ENCODE results near the gene TRAF7.

The TRAF7 gene

GRCh38 chr16:2190002-2190658 lies 34.5 kb downstream of the TRAF7 start:
- TF ChIP-seq CTCF (IDR thresholded peaks at IDR 0.05): no peak

- no peak for TF ChIP-seq CTCF (IDR thresholded peaks at IDR 0.05)
Observed at GRCh38 chr16:2190659-2191445, 35.3 kb downstream of the TRAF7 start.

GRCh38 chr16:2191446-2191706 lies 35.8 kb downstream of the TRAF7 start:
- no peak for TF ChIP-seq CTCF (IDR thresholded peaks at IDR 0.05)

- TF ChIP-seq CTCF (IDR thresholded peaks at IDR 0.05): no peak
Observed at GRCh38 chr16:2194166-2194834, 38.7 kb downstream of the TRAF7 start.

- TF ChIP-seq CTCF (IDR thresholded peaks at IDR 0.05): peak; percentile 71
Observed at GRCh38 chr16:2194852-2195321, 39.3 kb downstream of the TRAF7 start.

GRCh38 chr16:2195322-2196161 lies 40.0 kb downstream of the TRAF7 start:
- TF ChIP-seq CTCF (IDR thresholded peaks at IDR 0.05): no peak
